Muscle of leg (tissue), 11 donors: Measurements from ENCODE around the gene KCNK4. TPM values are rescaled to one million over a fixed set of nuclear protein-coding genes. Genes with fewer than 3 reads are reported as not detected.
A peak's percentile ranks its signal among the peaks of the same experiment; 100 is the strongest.

Experiments used
- DNase-seq: peaks from one replicate; pipeline ENCODE4 v3.0.0; 2013
- H3K27ac ChIP-seq: one replicate; pipeline ENCODE4 v1.5.1; 2013; ENCODE audit warnings: mild to moderate bottlenecking, low read length, control low read depth
- H3K27me3 ChIP-seq: one replicate; pipeline ENCODE4 v1.6.1; 2013; ENCODE audit warnings: low read length; ENCODE audit not compliant: control insufficient read depth, insufficient read depth
- H3K36me3 ChIP-seq: one replicate; pipeline ENCODE4 v1.6.1; 2013; ENCODE audit warnings: low read length; ENCODE audit not compliant: control insufficient read depth, insufficient read depth
- H3K4me1 ChIP-seq: one replicate; pipeline ENCODE4 v1.6.1; 2013; ENCODE audit warnings: low read length; ENCODE audit not compliant: control insufficient read depth, insufficient read depth
- H3K4me3 ChIP-seq: one replicate; pipeline ENCODE4 v1.5.1; 2013; ENCODE audit warnings: low read length, control low read depth
- H3K9me3 ChIP-seq: replicated peaks from 2 replicates; pipeline ENCODE4 v1.6.1; 2013; ENCODE audit warnings: low read depth, low read length; ENCODE audit not compliant: control insufficient read depth
- WGBS: methylation state at CpG from one replicate; pipeline ENCODE4 v1.1.5; 2013; ENCODE audit warnings: missing lambda C conversion rate; ENCODE audit not compliant: insufficient coverage; 5-methylcytosine and 5-hydroxymethylcytosine counted together
- polyA plus RNA-seq, 8 donors: library from polyadenylated mRNA; unstranded; fragments of 120-200 nt; gene quantifications; one replicate each; pipeline versions ENCODE4 v1.2.1 to v1.2.3, GENCODE V29; 2013; ENCODE audit warnings: inconsistent platforms in 1 of 8, low replicate concordance in 1 of 8; ENCODE audit not compliant: insufficient read length in 8 of 8, insufficient read depth in 1 of 8
- total RNA-seq: library from RNA; stranded (reverse); fragments of 120-200 nt; gene quantifications from one replicate; pipeline ENCODE4 v1.2.4, GENCODE V29; 2013

KCNK4 gene
- total and polyA plus RNA-seq, 9 donors, result 0.08 to 0.13 TPM; not detected in 7

GRCh38 chr11:64291752-64292459 lies 804 bp downstream of the KCNK4 start:
- Histone ChIP-seq H3K27me3 (peaks cover 73% of the 10 kb centered on the region), H3K4me3 (no peak overlapping the region), H3K27ac (no peak overlapping the region), H3K4me1 (peaks cover 12% of the 10 kb centered on the region), H3K36me3 (peaks cover 7% of the 10 kb centered on the region), H3K9me3 (no peaks in the 10 kb centered on the region)
- WGBS, result under 1% methylated on average over 96 of the region's 96 CpGs
- DNase-seq, result no peak

DNA sequence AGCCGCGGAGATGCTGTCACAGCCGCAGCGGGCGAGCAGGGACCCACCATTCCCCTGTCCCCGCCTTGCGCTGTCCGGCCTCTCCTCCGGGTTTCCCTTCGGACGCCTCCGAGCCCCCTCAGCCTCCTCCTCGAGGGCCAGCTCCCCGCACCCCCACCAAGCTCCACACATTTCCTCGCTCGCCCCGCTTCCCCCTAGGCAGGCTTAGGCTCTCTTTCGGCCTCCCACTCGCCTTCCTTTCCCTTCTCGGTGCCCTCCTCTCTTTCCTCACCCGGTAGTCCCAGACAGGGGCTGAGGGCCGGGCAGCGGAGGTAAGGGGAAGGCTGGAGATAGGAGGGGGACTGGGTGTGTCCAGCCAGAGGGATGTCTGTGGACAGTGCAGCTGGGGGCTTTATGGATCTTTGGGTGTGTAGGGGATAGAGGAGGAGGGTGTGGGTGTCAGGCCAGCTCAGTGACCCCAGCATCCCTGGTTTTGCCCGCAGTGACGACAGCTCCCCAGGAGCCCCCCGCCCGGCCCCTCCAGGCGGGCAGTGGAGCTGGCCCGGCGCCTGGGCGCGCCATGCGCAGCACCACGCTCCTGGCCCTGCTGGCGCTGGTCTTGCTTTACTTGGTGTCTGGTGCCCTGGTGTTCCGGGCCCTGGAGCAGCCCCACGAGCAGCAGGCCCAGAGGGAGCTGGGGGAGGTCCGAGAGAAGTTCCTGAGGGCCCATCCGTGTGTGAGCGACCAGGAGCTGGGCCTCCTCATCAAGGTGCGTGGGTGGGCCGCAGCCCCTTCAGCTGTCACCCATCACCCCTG lies 1.6 kb downstream of the KCNK4 start:
- H3K27ac ChIP-seq, result no peak overlapping the region
- peaks cover 7% of the 10 kb centered on the region for H3K36me3 ChIP-seq
- H3K4me1 ChIP-seq, result peaks cover 9% of the 10 kb centered on the region
- peaks cover 81% of the 10 kb centered on the region for H3K27me3 ChIP-seq
- no peaks in the 10 kb centered on the region for H3K9me3 ChIP-seq
- WGBS, result 24% methylated on average over 34 of the region's 42 CpGs
- DNase-seq, result no peak
- no peak overlapping the region for H3K4me3 ChIP-seq

- 60% methylated on average over 1 of the region's 3 CpGs for WGBS
Observed at GRCh38 chr11:64294774-64295173, 3.7 kb downstream of the KCNK4 start.

DNA sequence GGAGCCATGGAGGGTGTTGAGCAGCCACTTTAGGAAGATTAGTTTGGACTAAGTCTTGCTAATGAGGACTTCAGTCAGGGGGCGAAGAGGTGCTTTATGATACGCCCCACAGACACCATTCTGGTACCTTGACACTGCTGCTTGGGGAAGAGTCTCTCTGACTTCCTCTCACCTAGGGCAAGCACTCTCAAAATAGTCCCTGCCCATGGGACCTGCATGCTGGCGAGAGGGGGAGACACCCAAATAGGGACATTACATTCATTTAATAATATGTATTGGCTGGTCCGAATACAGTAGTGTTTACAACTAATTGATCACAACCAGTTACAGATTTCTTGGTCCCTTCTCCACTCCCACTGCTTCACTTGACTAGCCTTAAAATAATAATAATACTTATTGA lies 4.7 kb downstream of the KCNK4 start:
- H3K36me3 ChIP-seq, result no peaks in the 10 kb centered on the region
- no peak for DNase-seq
- H3K9me3 ChIP-seq, result no peaks in the 10 kb centered on the region
- H3K27ac ChIP-seq, result no peak overlapping the region
- peaks cover 97% of the 10 kb centered on the region for H3K27me3 ChIP-seq
- no CpG with 5 or more reads among the region's 4 CpGs for WGBS
- peaks cover 28% of the 10 kb centered on the region for H3K4me1 ChIP-seq
- no peak overlapping the region for H3K4me3 ChIP-seq

More at GRCh38 chr11:64294774-64295173, 3.7 kb downstream of the KCNK4 start:
- Histone ChIP-seq H3K4me1 (peaks cover 18% of the 10 kb centered on the region), H3K9me3 (no peaks in the 10 kb centered on the region), H3K27me3 (peaks cover 97% of the 10 kb centered on the region), H3K4me3 (no peak overlapping the region), H3K27ac (no peak overlapping the region), H3K36me3 (no peaks in the 10 kb centered on the region)
- no peak for DNase-seq

- 0% methylated on average over 1 of the region's 1 CpG for WGBS
- DNase-seq, result no peak
Observed at GRCh38 chr11:64296236-64296635, 5.1 kb downstream of the KCNK4 start.

GRCh38 chr11:64296830-64297698 lies 6.0 kb downstream of the KCNK4 start:
- Histone ChIP-seq H3K27ac (no peak overlapping the region), H3K36me3 (no peaks in the 10 kb centered on the region), H3K4me3 (no peak overlapping the region), H3K4me1 (peaks cover 26% of the 10 kb centered on the region), H3K9me3 (no peaks in the 10 kb centered on the region), H3K27me3 (peaks cover 100% of the 10 kb centered on the region)
- WGBS, result 3% methylated on average over 25 of the region's 34 CpGs
- no peak for DNase-seq

More at GRCh38 chr11:64296236-64296635, 5.1 kb downstream of the KCNK4 start:
- Histone ChIP-seq H3K9me3 (no peaks in the 10 kb centered on the region), H3K27me3 (peaks cover 97% of the 10 kb centered on the region), H3K4me1 (peaks cover 27% of the 10 kb centered on the region), H3K4me3 (no peak overlapping the region), H3K36me3 (no peaks in the 10 kb centered on the region), H3K27ac (no peak overlapping the region)

DNA sequence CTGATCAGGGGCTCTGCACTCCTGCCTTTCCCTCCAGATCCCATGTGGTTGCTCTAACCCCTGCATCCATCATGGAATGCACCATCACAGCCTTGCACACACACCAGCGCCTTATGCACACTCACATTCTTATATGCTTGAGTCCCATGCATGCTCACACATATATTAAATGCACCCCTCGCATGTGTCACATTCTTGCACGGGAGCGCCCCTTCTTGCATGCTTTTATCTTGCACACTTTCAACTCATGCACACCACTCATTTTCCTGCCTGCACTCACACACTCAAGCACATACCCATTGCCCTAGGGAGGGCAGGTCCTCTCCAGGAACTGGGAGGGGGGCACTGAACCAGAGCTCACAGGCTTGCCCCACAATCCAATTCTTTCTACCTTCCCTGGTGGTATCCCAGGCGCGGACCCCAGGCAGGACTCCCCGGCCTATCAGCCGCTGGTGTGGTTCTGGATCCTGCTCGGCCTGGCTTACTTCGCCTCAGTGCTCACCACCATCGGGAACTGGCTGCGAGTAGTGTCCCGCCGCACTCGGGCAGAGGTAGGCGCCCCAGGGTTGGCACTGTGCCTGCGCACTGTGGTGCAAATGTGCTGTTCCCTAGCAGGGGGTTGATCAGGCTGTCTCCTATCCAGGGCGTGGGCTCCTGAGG lies 6.7 kb downstream of the KCNK4 start:
- 28% methylated on average over 17 of the region's 18 CpGs for WGBS
- Histone ChIP-seq H3K36me3 (no peaks in the 10 kb centered on the region), H3K4me3 (no peak overlapping the region), H3K4me1 (peaks cover 20% of the 10 kb centered on the region), H3K27me3 (peaks cover 94% of the 10 kb centered on the region), H3K9me3 (no peaks in the 10 kb centered on the region), H3K27ac (no peak overlapping the region)
- no peak for DNase-seq

- Histone ChIP-seq H3K9me3 (no peaks in the 10 kb centered on the region), H3K27ac (no peak overlapping the region), H3K4me1 (peaks cover 24% of the 10 kb centered on the region), H3K36me3 (no peaks in the 10 kb centered on the region), H3K4me3 (no peak overlapping the region), H3K27me3 (peaks cover 80% of the 10 kb centered on the region)
- DNase-seq, result peak; percentile 69
- 2% methylated on average over 52 of the region's 60 CpGs for WGBS
Observed at GRCh38 chr11:64298966-64299846, 8.1 kb downstream of the KCNK4 start.
